Activated CD4-positive, CD25-positive, alpha-beta regulatory T cell treated with anti-CD3 and anti-CD28 coated beads, Interleukin-2, amount 50 U/mL, for 72 hours (primary cell): ENCODE measurements around the gene CD34.

Source experiments
- DNase-seq: peaks from one replicate; pipeline ENCODE4 v3.0.0; 2021

The CD34 gene

DNA sequence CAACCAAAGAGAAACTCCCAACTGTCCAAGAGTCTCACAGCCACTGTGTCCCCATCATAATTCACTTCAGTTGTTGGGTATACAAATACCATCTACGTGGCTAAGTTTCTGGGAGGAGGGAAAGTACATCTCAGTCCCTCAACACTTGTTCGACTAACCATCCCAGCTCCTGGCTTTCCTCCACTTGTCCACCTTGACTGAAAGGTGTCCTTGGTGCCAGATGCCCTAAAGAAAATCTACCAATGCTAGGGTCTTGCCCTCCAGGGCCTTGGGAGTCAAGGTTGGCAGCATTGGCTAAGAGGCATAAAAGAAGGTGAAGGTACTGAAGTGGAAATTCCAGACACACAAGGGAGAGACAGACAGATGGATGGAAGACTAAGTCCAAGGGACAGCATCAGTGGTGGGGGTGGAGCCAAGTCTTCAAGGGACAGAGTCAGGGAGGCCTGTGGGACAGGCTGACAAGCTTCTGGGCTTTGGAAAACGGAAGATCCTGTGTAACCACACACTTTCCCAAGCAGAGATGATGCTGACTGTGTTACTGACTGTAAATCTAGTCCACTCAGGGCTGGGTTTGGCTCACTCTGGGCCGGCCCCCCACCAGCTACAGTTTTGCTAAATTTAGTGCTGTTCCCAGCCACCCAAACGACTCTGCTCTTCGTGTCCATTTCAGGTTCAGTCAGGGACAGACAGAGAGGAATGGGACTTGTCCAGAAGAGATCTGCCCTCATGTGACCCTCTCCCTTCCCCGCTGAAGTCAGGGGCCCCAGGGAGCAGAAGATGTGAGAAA lies 60.1 kb downstream of the CD34 start:
- DNase-seq, result no peak

DNA sequence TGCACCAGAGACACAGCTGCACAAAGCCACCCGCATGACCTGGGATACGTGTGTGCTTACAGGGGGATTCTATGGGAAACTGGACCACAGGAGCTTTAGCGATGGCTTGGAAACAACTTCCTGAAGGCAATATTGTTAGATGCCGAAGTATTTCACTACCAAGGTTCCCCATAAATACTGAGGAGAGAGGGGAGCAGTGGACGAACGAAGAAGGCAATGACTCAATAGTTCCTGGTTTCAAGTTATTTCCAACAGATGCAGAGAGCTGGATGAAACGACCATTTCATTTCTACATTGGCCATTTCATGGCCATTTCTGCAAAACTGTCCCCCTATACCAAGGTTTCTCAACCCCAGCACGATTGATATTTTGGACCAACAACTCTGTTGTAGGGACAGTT lies 61.3 kb downstream of the CD34 start:
- DNase-seq, result no peak

DNA sequence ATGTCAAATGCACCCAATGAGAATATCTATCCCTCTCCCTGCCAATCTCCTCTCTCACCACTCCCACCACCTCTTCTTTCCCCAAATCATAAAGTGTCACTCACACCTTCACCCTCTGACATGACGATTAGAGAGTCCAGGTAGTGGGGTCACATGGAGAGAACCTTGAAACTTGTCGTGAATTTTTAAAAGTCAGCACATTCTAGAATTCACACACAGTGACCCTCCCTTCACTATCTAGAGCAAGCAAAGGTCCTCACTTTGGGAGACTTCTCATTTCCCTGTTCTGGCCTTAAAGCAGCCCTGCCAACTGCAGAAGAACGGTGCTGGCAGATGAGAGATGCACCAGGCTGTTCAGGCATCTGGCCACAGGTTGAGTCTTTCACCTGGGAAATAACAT lies 61.9 kb downstream of the CD34 start:
- DNase-seq, result no peak

DNA sequence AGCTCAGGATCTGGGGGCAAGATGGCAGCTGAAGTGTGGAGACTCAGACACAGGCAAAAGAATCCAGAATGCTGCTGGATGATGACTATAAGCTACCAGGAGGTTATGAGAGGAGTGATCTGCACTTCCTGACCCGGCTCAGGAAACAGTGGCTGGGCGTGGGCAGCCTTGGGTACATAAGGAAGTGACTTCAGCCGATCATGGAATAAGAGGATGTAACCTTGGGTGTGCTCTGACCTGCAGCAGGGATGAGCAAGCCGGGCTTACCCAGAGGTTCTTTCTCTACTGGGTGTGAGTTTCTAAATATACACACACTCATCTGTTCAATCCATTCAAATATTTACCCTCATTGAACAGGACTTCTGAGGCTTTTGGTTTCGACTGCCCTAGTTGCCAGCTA lies 62.7 kb downstream of the CD34 start:
- no peak for DNase-seq

DNA sequence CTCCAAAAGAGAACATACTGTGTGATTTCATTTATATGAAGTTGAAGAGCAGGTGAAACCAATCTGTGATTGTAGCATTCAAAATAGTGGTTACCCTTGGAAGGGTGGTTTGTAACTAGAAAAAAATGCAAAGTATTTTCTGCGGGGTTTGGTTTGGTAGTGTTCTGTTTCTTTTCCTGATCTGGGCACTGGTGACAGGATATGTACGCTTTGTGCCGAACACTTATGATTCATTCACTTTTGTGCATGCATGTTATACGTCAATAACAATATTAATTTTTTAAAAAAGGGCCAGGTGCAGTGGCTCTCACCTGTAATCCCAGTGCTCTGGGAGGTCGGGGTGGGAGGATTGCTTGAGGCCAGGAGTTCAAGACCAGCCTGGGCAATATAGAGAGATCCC lies 63.8 kb downstream of the CD34 start:
- DNase-seq, result no peak

DNA sequence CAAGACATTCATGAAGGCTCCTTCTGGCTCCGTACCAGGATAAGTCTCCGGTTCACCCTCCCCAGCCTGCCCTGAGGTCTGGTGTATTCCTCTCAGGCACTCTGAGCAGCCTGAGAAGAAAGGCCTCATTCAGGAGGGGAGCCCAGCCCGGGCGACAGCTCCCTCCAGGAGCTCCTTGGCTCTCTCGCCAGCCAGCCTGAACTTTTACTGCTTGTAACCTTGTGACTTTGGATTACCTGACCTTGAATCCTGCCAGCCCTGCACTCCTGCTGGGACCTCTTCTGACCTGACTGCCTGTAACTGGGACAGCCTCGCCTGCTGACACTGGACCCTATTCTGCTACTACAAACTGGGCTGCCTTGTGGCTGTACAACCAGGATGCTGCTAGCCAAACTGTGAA lies 65.8 kb downstream of the CD34 start:
- no peak for DNase-seq

DNA sequence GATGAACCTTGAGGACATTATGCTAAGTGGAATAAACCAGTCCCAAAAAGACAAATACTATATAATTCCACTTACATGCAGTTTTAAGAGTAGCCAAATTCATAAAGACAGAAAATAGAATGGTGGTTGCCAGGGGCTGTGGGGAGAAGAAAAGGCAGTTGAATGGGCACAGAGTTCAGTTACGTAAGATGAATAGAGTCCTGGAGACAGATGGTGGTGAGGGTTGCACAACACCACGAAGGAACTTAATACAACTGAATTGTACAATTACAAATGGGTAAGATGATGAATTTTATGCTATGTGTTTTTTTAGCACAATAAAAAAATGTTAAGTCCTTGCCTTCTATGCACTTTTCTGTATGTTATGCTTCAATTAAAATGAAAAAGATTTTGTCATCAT lies 66.6 kb downstream of the CD34 start:
- no peak for DNase-seq

DNA sequence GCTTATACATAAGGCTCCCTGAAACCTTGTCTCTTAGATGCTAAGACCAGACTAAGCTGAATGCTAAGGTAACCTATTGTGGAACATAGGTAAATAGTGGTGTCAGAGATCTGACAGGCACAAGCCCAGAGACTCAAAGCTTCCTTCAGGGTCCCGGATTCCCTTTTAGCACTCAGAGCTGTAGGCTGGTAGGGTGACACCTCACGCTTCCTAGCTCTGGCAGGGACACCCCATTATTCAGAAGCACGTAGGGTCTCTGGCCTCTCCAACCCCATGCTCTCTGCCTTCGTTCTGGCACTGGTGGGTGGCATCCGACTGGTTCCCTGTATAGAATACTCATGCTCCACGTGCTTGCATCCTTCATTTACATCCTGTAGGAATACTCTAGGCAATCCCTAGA lies 68.4 kb downstream of the CD34 start:
- no peak for DNase-seq

DNA sequence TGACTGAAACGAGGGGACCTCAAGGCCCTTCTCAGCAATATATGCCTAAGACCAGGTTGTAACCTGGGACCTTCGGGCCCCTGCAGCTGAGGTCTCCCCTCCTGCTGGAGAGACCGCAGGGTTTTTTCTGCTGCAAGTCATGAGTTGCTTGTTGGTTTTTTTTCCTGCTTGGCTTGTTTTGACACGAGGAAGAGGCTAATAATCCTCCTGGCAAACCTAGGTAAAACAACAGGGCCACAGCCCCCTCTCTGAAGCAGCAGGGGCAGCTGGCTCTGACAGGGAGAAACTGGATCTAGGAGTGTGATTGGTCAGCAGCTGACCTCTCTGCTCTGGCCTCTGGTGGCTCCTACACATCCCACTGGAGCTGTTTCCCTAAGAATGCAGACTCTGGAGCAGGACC lies 69.0 kb downstream of the CD34 start:
- no peak for DNase-seq

DNA sequence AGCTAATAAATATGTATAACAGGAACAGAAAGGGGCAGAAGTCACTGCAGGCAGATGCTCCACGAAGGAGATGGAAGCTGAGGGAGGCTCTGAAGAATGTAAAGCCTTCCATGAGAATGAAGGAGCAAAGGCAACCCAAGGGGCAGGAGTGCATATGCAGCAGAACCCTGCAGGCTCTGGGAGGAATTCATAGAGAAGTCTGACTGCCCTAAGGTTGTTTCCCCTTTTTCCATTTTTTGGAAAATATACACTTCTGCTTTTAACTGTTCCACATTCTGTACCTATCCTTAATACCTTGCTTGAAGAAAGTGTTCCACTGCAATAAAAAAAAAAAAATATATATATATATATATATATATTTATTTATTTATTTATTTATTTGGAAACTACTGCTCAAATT lies 69.6 kb downstream of the CD34 start:
- DNase-seq, result no peak

DNA sequence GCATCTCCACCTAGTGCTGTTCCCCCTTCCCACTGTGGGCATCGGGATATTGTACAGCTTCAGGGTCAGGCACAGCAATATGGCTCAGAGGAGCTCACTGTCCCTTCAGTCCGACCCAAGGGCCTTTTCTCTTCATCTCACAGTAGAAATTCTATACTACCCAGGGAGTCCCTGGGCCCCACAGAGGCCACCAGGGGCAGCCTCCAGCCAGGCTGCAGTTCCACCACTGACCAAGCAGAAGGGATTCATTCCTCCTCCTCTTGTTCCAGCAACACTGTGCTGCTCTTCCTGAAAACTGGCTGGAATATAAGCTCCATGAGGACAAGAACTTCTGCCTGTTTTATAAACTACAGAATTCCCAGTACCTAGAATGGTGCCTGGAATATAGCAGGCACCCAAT lies 70.5 kb downstream of the CD34 start:
- no peak for DNase-seq

DNA sequence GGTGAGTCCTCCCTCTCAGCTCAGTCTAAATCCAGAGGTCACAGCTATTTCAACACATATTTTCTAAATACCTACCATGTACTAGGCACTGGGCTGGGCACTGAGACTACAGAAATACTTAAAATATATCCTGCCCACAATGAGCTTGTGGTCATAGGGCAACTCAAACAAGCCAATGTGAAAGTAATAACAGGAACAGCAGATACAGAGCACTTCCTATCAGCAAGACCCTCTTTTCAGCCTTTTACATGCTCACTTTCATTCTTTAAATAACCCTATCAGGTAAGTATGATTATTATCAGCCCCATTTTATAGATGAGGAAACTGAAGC lies 71.9 kb downstream of the CD34 start:
- DNase-seq, result no peak

DNA sequence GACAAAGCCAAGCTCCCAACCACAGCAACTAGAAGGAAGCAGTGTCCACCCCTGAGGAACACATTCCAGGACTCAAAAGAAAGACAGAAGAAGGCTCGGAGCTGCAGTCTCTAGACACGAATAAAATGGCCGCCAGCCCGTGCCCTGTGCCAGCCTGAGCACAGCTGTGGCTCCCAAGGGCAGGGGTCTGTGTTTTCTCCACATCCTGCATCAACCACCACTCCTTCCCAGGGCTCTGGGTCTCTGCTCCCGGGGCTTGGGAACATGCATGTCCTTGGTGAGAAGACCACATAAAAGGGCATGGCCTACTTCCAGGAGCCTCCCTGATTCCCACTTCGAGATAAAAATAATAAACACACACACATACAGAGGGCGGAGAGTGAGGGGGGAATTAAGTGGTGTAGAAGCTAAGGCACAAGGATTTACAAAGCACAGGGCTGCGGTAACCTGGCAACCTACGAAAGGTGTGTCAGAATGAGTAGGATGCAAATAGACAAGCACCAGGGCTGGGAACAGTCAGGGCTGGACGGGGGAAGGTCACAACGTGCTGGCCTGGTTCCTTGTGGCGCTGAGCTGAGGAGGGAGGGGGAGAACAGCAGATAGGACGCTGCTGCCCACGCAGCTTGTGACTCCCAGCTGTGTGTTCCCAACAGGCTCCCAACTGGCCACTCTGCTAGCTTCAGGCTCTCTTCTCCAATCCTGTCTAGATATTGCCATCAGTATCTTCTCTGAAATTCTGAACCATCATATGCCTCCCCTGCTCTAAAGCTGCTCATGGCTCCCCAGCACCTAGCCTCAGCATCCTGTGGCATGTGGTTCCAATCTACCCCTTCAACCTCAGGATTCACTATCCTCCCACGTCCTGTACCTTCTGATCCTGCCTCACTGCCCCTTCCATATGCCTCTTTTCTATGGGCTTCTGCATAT lies 72.5 kb downstream of the CD34 start:
- no peak for DNase-seq

DNA sequence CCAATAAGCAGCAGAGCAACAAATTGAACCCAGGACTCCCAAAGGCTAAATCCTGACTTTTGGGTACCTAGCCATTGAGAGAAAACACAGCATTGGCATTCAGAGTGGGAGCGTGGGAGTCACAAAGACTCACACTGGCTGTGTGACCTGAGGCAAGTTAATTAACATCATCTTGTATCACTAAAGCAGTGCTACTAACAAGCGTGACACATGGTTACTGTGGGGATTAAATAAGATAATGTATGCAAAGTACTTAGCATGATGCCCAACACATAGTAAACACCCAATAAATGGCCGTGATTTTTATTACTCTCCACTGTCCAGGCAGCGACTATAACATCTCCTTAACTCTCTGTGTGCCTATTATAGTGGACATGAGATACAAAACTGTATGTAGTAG lies 73.3 kb downstream of the CD34 start:
- no peak for DNase-seq

DNA sequence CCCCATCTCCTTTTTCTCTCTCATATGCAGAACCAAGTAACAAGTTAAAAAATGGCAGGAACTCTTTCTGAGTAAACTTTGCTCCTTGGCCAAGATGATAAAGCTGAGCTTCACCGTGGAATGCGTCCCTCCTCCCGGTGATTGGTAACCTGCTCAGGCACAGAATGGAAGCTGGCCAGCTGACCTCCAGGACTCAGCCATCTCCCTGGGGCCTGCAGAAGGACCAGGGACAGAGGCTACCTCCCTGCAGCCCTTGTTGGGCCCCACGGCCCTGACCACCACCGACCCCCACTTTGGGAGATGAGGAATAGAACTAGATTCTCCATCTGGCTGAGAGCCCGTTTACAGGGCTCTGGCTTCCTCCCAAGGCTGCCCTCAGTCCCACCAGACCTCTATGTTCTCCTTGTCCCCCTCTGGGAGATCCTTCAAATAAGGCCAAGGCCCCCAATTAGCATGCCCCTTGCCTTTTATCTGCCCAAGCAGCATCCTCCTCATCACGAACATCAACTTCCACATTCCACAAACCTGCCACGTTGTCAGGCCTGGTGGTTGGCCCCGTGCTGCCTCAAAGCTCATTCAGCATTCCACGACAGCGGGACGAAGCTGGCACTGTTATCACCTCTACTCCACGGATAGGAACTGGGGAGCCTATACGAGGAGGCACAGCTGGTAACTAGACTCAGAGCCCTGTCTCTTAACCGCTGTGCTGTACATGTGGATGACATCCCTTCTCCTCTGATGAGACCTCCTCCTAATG lies 74.2 kb downstream of the CD34 start:
- DNase-seq, result no peak

DNA sequence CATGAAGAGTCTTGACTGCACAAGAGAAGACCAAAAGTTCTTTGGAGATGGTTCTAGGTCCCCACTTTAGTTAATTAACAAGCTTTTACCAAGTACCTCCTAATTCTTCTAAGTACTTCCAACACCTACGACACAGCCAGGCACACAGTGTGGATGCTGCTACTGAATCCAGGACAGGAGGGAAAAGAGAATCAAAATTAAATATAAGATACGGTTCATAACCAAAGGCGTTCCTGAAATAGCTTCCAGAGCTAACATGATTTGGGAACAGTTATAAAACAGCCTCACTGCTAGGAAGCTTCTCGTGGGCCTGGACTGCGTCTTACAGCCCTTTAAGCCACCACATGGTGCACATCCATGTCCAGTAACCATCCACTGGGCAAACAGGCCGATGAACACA lies 75.0 kb downstream of the CD34 start:
- no peak for DNase-seq

DNA sequence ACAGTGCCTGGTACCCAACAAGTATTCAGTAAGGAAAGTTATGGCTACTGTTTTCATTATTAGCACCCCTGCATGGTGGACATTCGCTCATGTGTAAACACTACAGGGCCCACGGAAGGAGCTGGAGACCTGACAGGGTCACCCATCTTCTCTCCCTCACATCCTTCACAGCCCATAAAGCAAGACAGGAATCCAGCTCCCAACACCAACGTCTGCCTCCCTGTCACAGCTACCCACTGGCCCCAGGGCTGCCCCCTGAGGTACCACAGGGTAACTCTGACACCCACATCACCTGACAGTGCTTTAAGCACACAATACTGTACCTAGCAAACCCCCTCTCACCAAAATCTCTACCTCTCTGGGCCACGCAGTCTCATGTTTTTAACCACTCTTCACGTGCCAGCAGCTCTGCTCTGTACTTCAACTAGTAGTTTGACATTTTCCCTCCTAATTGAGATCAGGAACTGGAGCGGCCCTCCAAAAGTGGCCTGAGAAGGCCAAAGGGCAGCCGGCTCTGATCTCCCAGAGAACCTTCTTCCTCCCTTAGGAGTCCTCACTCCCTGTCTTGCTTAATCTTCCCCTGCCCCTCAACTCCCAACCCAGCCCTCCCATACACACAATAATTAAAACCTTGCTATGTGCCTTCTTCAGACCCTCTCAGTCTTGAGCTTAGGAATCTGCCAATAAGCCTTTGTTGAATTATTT lies 76.8 kb downstream of the CD34 start:
- DNase-seq, result no peak

DNA sequence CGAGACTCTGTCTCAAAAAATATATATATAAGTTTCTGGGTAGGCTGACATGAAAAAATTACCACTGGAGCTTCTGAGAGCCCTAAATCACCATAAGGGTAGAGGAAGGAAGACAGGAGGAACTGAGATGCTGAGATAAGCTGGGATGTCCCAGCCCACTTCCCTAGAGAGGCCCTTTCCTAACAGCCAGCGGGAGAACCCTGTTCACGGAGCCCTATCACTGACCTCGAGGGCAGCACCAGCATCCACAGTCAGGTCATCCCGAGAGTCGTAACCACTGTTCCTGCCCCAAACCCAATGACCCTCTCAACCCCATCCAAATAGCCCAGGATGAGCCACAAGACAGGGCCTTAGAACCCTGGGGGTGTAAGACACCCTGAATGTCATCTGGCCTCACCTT lies 77.5 kb downstream of the CD34 start:
- DNase-seq, result no peak

DNA sequence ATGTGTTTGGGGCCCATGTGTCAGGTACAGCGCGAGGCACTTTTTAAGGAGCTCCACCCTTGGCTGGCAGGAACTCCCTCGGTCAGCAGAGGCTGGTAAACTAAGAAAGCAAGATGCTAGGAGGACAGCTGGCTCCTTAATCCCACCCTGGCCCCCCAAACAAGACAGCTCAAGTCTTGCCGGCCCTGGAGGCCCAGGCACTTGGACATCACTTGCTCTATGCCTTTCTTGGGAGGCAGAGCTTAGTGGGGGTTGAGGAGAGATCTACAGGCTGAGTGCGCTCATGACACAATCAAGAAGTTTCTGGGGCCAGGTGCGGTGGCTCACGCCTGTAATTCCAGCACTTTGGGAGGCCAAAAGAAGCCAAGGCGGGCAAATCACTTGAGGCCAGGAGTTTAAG lies 78.1 kb downstream of the CD34 start:
- no peak for DNase-seq

DNA sequence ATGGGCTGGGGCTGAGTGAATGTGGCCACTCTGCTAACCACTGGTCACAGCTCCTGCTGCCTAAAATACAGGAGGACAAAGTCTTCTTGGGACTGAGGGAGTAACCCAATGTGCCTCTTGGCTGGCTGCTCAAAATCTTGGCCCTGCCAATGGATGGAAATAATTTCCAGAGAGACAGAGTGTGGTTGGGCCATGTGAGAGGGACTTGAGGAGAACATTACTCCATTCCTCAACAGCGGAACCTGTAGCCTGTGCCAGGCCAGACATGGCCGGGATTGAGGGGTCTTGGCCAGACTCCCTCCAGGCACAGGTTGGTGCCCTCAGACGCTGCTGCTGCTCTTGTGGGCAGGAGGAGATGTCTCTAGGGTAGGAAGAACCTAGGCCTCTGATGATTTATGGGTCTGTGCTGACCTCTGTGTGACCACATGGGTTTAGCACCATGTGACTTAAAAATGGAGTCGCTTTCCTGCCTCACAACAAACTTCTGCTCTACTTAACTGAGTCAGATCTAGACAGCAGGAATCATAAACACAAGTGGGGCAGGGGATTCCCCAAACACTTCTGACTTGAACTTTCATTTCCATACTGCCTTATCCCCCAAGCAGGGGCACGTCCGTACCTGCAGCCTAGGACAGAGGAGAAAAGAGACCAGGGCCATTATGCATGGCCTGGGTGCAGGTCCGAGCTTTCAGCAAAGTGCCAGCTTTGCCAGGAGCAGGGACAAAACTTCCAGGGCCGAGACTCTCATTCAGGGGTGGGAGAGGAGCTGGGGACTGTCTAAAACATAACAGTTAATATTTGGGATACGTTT lies 79.2 kb downstream of the CD34 start:
- no peak for DNase-seq
